ENCODE results near the gene RAB3GAP1.
A peak's percentile ranks its signal among the peaks of the same experiment; 100 is the strongest.
"Not testable (repeated sequence)": the region's sequence is repeated elsewhere in the genome, so short reads cannot be mapped to it uniquely, and the experiment has no call there.

The RAB3GAP1 gene

GRCh38 chr2:135052042-135052876, at the start of gene RAB3GAP1:
RAB3GAP1 (plus strand) TSS chr2:135052292; CDS start chr2:135052308, 16 bp downstream.
- peak; percentile 94 for DNase-seq

GRCh38 chr2:135002836-135003235, 49.3 kb upstream of the RAB3GAP1 start:
- no peak for DNase-seq

DNA sequence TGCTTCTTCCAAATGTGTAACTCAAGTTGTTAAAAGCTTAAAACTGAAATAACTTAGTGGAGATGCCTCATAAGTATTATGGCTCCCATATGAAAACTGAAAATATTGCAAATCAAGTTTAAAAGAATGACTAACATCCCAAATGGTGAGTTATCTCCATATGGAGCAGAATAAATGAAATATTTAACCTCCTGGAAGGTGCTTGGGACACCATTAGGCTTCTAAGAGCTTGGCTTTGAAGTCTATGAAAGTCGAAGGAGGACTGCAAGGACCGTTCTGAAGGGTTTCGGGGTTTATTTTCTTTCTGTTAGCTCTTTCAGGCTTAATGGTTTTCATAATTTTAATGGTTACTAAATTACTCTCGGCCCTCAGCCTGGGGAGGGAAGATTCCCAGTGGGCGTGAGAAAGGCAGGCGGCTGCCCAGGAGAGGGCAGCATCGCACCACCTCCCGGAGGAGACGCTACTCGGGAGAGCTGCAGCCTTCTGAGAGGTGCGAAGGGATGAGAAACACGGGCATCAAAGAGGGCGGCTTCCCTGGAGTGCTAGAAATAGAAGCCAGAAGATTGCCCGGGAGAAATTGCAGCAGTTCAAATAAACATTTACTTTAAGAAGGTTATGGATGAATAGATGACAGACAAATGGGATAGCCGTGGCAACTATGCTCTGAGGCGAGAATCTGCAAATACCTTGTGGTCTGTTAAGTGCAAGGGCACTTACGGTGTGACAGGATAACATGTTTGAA, 47.9 kb upstream of the RAB3GAP1 start:
- peak; percentile 82 for DNase-seq

DNA sequence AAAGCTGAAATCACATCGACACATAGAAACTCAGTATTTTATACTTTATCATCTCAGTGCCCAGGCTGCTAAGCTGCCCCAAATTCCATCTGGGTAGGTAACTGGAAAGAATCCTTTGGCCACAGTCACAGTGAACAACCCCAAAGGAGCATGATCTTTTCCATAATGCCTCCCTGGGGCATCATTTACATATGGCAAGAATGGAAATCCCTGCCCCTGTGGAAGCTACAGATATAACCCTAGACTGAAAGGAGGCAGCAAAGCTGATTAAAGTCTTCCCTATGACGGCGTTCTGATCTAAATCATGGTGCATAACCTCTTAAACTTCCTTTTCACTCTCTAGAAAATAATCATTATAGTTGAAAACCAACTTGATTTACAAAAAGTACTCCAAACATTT, 46.3 kb upstream of the RAB3GAP1 start:
- DNase-seq, result no peak

GRCh38 chr2:135009339-135009738, 42.8 kb upstream of the RAB3GAP1 start:
- no peak for DNase-seq

- DNase-seq, result no peak
These were observed 41.7 kb upstream of the RAB3GAP1 start for GRCh38 chr2:135010200-135010942.

DNA sequence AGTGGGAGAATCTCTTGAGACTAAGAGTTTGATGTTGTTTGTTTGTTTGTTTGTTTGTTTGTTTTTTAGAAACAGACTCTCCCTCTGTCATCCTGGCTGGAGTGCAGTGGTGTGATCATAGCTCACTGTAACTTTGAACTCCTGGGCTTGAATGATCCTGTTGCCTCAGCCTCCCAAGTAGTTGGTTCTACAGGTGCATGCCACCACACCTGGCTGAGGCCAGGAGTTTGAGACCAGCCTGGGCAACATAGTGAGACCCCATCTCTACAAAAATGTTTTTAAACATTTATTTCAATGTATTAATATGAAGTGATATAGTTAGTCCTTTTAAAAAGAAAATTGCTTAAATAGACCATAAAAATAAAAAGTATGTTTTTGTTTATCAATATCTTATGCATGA, 40.5 kb upstream of the RAB3GAP1 start:
- DNase-seq, result no peak

- no peak for DNase-seq
These were observed 30.5 kb upstream of the RAB3GAP1 start for GRCh38 chr2:135021618-135022017.

GRCh38 chr2:135022952-135023880, 28.9 kb upstream of the RAB3GAP1 start:
- DNase-seq, result peak; percentile 4

- no peak for DNase-seq
These were observed 28.1 kb upstream of the RAB3GAP1 start for GRCh38 chr2:135023886-135024485.

DNA sequence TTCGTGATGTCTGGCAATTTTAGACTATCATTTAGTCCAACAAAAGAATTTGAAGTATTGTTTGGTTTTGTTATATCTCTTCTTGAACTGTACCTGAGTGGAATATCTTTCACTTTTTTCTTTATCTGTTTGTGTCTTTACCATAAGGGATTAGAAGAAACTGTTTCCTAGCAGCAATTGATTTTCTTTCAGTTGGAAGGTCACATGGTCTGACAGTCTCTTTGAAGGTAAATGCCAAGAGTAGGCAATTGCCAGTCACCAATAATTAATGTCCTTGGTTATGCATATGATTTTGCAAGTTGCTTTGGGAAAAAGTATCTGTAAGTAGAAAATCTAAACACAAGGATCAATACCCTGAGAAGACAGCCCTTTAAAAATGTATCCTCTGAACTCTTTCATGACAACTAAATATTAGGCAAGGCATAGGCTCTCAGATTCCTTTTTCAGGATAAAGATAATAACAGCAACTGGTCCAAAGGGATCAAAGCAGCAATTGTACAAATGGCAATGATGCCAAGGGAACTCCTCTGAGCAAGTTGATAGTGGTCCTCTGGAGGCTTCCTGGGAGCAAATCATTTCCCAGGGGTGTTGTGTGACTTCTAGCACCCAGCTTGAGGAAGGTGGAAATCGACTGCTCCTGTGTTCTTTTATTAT, 22.5 kb upstream of the RAB3GAP1 start:
- DNase-seq, result no peak

GRCh38 chr2:135030826-135031225, 21.3 kb upstream of the RAB3GAP1 start:
- no peak for DNase-seq

DNA sequence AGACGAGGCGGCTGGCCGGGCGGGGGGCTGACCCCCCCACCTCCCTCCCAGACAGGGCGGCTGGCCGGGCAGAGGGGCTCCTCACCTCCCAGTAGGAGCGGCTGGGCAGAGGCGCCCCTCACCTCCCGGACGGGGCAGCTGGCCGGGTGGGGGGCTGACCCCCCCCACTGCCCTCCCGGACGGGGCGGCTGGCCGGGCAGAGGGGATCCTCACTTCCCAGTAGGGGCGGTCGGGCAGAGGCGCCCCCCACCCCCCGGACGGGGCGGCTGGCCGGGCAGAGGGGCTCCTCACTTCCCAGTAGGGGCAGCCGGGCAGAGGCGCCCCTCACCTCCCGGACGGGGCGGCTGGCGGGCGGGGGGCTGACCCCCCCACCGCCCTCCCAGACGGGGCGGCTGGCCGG, 18.9 kb upstream of the RAB3GAP1 start:
- not testable (repeated sequence) for DNase-seq

- no peak for DNase-seq
These were observed 14.3 kb upstream of the RAB3GAP1 start for GRCh38 chr2:135037831-135038230.

DNA sequence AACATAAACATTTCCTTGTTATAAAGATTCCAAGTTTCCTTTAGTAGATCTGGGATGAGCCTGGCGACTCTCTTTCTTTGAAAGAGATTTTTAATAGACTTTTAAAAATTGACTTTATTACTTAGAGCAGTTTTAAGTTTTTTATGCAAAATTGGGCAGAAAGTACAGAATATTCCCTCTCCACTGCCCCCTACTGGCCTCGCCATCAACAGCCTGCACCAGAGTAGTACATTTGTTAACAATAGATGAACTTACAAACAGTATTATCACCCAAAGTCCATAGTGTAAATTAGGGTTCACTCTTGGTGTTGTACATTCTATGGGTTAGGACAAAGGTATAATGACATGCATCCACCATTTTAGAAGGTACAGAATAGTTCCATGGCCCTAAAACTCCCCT, 8.7 kb upstream of the RAB3GAP1 start:
- peak; percentile 56 for DNase-seq

- no peak for DNase-seq
These were observed 4.8 kb upstream of the RAB3GAP1 start, which contains the start of gene MAP3K19 for GRCh38 chr2:135047300-135047699. MAP3K19 (minus strand) TSS chr2:135047447; CDS start chr2:135024647, 22,800 bp downstream.

GRCh38 chr2:135048122-135048521, 4.0 kb upstream of the RAB3GAP1 start:
- no peak for DNase-seq

GRCh38 chr2:135050132-135050531, 2.0 kb upstream of the RAB3GAP1 start:
- no peak for DNase-seq

- DNase-seq, result no peak
These were observed 1.4 kb upstream of the RAB3GAP1 start for GRCh38 chr2:135050684-135051083.

- DNase-seq, result peak; percentile 54
These were observed 944 bp downstream of the RAB3GAP1 start for GRCh38 chr2:135052997-135053474.

Data from stimulated activated CD4-positive, alpha-beta T cell treated with anti-CD3 and anti-CD28 coated beads, Interleukin-15, amount 100 ng/mL, for 24 hours (primary cell).